Measurements from ENCODE around the gene STEAP3.

The STEAP3 gene

DNA sequence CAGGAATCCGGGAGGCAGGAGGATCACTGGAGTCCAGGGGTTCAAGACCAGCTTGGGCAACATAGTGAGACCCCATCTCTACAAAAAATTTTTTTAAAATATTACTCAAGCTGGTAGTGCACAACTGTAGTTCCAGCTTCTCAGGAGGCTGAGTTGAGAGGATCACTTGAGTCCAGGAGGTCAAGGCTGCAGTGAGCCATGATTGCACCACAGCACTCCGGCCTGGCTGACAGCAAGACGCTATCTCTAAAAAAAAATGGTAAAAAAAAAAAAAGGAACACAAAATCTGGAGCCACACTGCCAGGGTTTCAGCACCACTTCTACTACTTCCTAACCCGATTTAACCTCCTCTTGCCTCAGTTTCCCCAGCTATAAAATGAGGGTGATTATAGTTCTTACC lies 57.0 kb downstream of the STEAP3 start:
- Histone ChIP-seq H3K9ac (ENCODE audit: low read length) (no peak overlapping the region), H3K79me2 (ENCODE audit: low read length) (no peaks in the 10 kb centered on the region), H4K20me1 (ENCODE audit: insufficient read depth, low read length) (no peaks in the 10 kb centered on the region), H3K27ac (ENCODE audit: low read length) (no peak overlapping the region), H3K9me3 (ENCODE audit: insufficient read depth, low read length) (no peaks in the 10 kb centered on the region), H2AFZ (ENCODE audit: low read depth, low read length) (no peak overlapping the region), H3K27me3 (ENCODE audit: low read depth, low read length) (no peaks in the 10 kb centered on the region), H3K36me3 (replicated peaks; ENCODE audit: low read depth, low read length) (no peaks in the 10 kb centered on the region), H3K4me2 (ENCODE audit: low read length) (no peak overlapping the region), H3K4me3 (ENCODE audit: low read length) (no peak overlapping the region), H3K4me1 (ENCODE audit: low read length) (no peaks in the 10 kb centered on the region)
- TF ChIP-seq, protein P1, sequence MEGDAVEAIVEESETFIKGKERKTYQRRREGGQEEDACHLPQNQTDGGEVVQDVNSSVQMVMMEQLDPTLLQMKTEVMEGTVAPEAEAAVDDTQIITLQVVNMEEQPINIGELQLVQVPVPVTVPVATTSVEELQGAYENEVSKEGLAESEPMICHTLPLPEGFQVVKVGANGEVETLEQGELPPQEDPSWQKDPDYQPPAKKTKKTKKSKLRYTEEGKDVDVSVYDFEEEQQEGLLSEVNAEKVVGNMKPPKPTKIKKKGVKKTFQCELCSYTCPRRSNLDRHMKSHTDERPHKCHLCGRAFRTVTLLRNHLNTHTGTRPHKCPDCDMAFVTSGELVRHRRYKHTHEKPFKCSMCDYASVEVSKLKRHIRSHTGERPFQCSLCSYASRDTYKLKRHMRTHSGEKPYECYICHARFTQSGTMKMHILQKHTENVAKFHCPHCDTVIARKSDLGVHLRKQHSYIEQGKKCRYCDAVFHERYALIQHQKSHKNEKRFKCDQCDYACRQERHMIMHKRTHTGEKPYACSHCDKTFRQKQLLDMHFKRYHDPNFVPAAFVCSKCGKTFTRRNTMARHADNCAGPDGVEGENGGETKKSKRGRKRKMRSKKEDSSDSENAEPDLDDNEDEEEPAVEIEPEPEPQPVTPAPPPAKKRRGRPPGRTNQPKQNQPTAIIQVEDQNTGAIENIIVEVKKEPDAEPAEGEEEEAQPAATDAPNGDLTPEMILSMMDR (IDR thresholded peaks at IDR 0.05; ENCODE audit: low read depth, low read length) = no peak
- TF ChIP-seq EZH2phosphoT487 (IDR thresholded peaks at IDR 0.05; ENCODE audit: low read depth) = no peak

DNA sequence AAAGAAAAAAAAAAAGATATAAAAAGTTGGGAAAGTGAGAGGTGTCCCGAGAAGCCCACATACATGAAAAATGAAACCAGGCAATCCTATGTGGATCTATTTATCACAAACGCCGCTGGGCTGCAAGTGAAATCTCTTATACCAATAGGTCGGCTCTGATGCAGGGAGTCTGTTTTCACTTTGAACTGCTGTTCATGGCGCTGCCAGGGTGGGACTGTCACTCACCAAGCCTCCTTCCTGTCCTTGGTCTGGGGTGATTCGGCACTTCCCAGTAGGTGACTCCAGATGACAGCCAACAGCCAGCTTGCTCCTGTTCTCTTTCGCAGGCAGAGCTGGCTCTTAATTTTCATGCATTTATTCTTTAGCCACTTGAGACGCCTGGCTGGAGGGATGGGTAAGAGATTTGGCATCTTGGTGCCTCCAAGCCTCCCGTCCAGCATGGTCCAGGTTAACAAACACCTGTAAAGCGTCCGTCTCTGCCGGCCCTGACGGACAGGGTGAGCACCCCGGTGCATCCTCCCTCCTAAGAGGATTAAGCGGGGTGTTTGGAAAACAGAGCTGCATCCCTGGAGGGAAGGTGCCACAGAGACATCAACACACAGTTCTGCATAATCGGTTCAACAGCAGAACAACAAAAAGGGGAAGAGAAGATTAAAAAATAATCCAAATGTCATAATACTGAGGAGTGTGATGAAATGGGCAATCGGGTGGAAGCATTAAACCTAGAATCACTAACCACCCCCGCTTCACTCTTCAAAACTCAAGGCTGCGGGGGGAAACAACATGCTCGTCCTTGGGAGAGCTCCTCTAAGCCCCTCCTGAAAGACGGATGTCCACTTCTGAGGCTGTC lies 58.7 kb downstream of the STEAP3 start:
- no peaks in the 10 kb centered on the region for H3K27me3 ChIP-seq (ENCODE audit: low read depth, low read length)
- TF ChIP-seq, protein P1 (IDR thresholded peaks at IDR 0.05; ENCODE audit: low read depth, low read length) = no peak
- no peak for TF ChIP-seq EZH2phosphoT487 (IDR thresholded peaks at IDR 0.05; ENCODE audit: low read depth)
- H3K9ac ChIP-seq (ENCODE audit: low read length) = no peak overlapping the region
- H3K36me3 ChIP-seq (replicated peaks; ENCODE audit: low read depth, low read length) = no peaks in the 10 kb centered on the region
- H3K4me1 ChIP-seq (ENCODE audit: low read length) = no peaks in the 10 kb centered on the region
- H4K20me1 ChIP-seq (ENCODE audit: insufficient read depth, low read length) = no peaks in the 10 kb centered on the region
- H2AFZ ChIP-seq (ENCODE audit: low read depth, low read length) = no peak overlapping the region
- H3K4me2 ChIP-seq (ENCODE audit: low read length) = no peak overlapping the region
- no peak overlapping the region for H3K27ac ChIP-seq (ENCODE audit: low read length)
- H3K9me3 ChIP-seq (ENCODE audit: insufficient read depth, low read length) = no peaks in the 10 kb centered on the region
- no peaks in the 10 kb centered on the region for H3K79me2 ChIP-seq (ENCODE audit: low read length)
- H3K4me3 ChIP-seq (ENCODE audit: low read length) = no peak overlapping the region

DNA sequence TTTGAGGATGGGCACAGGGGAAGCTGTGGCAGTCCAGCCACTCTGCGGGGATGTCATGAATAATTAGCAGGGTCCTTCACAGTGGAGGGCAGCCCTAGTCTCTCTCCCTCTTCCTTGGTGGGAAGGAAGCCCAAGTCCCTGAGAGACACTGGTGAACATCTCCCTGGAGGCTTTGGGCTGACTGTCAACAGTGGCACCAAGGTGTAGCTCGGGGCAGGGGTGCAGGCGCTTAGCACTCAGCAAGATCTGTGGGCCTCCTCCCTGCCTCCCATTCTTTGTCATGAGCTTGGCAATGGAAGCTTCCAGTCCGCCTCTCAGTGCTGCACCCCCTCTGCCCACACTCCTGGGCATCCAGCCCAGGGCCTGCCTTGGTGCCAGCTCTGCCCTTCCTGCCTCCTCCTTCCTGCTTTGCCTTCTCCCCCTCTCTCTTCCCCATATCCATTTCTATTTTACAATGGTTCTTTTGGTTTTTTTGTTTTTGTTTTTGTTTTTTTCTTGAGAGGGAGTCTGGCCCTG lies 59.4 kb downstream of the STEAP3 start:
- H3K27me3 ChIP-seq (ENCODE audit: low read depth, low read length) = no peaks in the 10 kb centered on the region
- no peak for TF ChIP-seq EZH2phosphoT487 (IDR thresholded peaks at IDR 0.05; ENCODE audit: low read depth)
- TF ChIP-seq, protein P1 (IDR thresholded peaks at IDR 0.05; ENCODE audit: low read depth, low read length) = no peak
- H3K27ac ChIP-seq (ENCODE audit: low read length) = no peak overlapping the region

DNA sequence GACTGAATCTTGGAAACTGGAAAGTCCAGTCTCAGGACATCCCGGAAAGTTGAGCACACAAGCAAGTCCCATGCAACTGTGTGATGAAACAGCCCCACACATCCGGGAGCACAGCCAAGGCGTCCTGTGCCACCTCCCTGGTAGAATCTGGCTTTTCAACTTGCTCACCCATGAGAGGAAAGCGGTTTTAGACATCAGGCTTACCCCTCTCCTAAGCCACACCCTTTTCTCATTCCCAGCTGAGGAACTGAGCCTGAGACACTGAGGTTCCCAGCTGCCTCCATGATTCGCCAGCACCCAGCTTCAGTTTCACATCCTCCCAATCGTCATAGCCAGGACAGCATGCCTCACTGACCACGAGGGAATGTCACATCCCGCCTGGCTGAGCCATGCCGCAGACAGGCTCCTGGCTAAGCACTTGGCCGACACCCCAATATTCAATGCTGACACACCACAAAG lies 60.3 kb downstream of the STEAP3 start:
- H2AFZ ChIP-seq (ENCODE audit: low read depth, low read length) = no peak overlapping the region
- no peaks in the 10 kb centered on the region for H3K4me1 ChIP-seq (ENCODE audit: low read length)
- H3K4me3 ChIP-seq (ENCODE audit: low read length) = no peak overlapping the region
- H4K20me1 ChIP-seq (ENCODE audit: insufficient read depth, low read length) = no peaks in the 10 kb centered on the region
- no peaks in the 10 kb centered on the region for H3K9me3 ChIP-seq (ENCODE audit: insufficient read depth, low read length)
- H3K9ac ChIP-seq (ENCODE audit: low read length) = no peak overlapping the region
- no peaks in the 10 kb centered on the region for H3K79me2 ChIP-seq (ENCODE audit: low read length)
- no peak overlapping the region for H3K4me2 ChIP-seq (ENCODE audit: low read length)
- TF ChIP-seq, protein P1 (IDR thresholded peaks at IDR 0.05; ENCODE audit: low read depth, low read length) = no peak
- no peak for TF ChIP-seq EZH2phosphoT487 (IDR thresholded peaks at IDR 0.05; ENCODE audit: low read depth)
- no peaks in the 10 kb centered on the region for H3K36me3 ChIP-seq (replicated peaks; ENCODE audit: low read depth, low read length)
- H3K27me3 ChIP-seq (ENCODE audit: low read depth, low read length) = no peaks in the 10 kb centered on the region
- H3K27ac ChIP-seq (ENCODE audit: low read length) = no peak overlapping the region

More for the DNA sequence above, 59.4 kb downstream of the STEAP3 start:
- no peaks in the 10 kb centered on the region for H4K20me1 ChIP-seq (ENCODE audit: insufficient read depth, low read length)
- no peak overlapping the region for H3K4me2 ChIP-seq (ENCODE audit: low read length)
- no peak overlapping the region for H3K4me3 ChIP-seq (ENCODE audit: low read length)
- no peak overlapping the region for H2AFZ ChIP-seq (ENCODE audit: low read depth, low read length)
- H3K9me3 ChIP-seq (ENCODE audit: insufficient read depth, low read length) = no peaks in the 10 kb centered on the region
- no peaks in the 10 kb centered on the region for H3K79me2 ChIP-seq (ENCODE audit: low read length)
- H3K9ac ChIP-seq (ENCODE audit: low read length) = no peak overlapping the region
- H3K4me1 ChIP-seq (ENCODE audit: low read length) = no peaks in the 10 kb centered on the region
- H3K36me3 ChIP-seq (replicated peaks; ENCODE audit: low read depth, low read length) = no peaks in the 10 kb centered on the region
